DMS 273 treated with DMSO at 0.1 percent for 48 hours (cell line): ENCODE measurements around the gene TBC1D10B.
A peak's percentile ranks its signal among the peaks of the same experiment; 100 is the strongest.
"Not testable (repeated sequence)": the region's sequence is repeated elsewhere in the genome, so short reads cannot be mapped to it uniquely, and the experiment has no call there.

Source experiments
- DNase-seq: peaks from one replicate; lab custom pipeline; 2025; lab: John Stamatoyannopoulos, UW

The TBC1D10B gene

DNA sequence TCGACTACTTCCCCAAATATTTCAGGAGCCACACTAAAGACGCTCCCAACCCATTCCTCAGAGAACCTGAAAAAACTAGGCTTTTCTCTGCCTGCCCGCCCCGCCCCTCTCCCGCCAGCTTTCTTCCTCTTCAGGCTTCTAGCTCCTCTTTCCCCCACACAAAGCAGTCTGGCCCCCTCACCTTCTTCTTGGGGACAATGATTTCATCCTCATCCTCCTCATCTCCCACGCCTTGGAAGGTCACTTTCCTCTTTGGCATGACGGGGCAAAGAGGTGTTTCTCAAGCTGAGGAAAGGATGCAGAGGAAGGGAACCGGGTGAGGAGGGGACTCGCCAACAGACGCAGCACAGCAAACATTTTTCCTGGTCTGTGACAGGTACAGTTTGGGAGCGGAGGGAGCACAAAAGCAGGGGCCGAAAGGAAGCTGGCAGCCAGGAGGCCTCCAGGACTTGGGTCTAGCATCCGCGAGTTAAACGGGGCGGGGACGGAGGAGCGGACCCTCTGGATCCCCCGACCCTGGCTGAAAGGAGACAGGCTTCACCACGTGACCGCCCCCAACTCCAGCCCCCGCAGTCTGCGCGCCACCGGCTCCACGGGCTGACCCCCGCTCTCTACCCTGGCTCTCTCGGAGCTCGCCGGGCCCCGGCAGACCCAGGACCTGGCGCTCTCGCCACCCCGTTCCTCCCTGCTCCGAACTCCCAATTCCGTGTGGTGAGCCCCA lies 15.7 kb downstream of the TBC1D10B start:
- DNase-seq = no peak

GRCh38 chr16:30353438-30354129 lies 16.7 kb downstream of the TBC1D10B start:
- DNase-seq = no peak

DNA sequence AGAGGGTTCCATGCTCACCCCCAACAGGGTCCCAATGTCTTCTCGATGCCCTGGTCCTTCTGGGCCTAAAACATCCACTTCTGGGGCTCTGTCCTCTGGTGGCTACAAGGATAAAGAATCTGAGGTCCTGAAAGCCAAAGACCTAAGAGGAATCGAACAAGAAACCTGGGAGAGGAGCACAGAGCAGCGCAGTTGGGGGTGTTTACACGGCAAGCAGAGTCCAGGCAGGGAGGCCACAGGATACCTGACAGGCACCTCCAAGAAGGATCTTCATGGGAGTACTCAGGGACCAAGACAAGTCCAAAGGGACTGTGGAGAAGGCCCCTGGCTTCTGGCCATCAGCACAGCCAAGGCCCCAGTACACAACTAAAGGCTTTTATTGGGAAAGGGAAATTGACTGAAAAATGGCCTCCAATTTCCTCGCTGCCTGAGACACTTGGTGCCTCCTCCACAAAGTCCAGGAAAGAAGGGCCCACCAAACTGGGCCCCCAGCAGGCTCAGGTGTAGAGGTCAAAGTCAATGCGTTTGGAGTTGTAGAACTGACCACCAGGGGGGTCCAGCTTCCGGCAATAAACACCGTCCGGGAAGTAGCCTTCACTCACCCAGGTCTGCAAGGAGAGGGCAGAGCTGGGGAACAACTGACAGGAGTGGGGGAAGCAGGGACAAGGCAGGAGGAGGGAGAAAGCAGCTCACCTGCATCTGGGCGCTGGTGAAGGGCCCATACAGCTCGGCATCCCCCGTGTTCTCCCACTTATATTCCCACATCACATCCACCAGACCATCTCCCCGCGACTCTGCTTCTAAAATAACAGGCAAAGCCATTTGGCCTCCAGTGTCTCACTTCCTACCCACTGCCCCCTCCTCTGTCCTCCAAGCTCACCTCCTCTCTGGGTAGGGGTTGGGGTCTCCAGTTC lies 17.5 kb downstream of the TBC1D10B start:
- no peak for DNase-seq

- DNase-seq = no peak
These were observed 18.5 kb downstream of the TBC1D10B start for GRCh38 chr16:30351586-30352419.

DNA sequence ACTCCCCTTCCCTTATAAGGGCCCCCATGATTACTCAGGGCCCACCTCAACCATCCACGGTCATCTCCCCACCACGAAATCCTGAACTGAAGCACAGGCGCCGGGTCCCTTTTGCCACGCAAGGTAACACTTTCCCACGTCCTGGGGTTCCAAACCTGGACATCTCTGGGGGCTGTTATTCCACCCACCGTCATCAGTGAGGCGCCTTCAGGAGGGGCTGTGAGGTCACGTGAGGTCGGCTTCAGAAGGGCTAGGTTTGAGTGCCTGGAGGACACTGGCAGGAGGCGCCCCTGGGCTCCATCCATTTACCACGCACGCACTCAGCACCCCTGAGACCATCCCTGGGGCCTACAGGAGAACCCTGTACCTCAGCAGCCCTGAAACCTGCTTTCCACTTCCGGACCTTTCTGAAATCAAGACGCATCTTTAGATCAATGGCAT lies 19.3 kb downstream of the TBC1D10B start:
- no peak for DNase-seq

DNA sequence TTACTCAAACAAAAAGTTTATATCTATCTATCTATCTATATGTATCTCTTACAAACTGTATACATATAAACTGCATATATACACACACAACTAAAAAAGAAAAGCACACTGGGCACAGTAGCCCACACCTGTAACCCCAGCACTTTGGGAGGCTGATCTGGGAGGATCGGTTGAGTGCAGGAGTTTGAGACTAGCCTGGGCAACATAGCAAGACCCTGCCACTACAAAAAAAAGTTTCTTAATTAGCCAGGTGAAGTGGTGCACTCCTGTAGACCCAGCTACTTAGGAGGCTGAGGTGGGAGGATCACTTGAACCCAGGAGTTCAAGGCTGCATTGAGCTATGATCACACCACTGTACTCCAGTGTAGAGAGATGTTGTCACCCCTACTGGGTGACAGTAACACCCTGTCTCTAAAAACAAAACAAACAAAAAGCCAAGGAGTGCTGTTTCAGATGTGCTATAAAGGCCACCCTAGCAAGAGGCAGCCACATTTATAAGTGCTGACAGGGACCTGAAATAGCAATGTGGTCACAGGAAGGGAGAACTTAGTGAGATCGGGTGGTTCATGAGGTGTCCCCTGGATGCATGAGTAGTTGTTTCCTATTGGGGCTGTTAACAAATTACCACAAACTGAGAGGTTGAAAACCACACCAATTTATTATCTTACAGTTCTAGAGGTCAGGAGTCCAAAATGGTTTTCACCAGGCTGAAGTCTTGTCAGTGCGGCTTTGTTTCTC lies 20.0 kb downstream of the TBC1D10B start:
- no peak for DNase-seq

GRCh38 chr16:30349675-30350074 lies 20.6 kb downstream of the TBC1D10B start:
- no peak for DNase-seq

GRCh38 chr16:30348929-30349328 lies 21.4 kb downstream of the TBC1D10B start:
- DNase-seq = no peak

GRCh38 chr16:30348113-30348512 lies 22.2 kb downstream of the TBC1D10B start:
- no peak for DNase-seq

DNA sequence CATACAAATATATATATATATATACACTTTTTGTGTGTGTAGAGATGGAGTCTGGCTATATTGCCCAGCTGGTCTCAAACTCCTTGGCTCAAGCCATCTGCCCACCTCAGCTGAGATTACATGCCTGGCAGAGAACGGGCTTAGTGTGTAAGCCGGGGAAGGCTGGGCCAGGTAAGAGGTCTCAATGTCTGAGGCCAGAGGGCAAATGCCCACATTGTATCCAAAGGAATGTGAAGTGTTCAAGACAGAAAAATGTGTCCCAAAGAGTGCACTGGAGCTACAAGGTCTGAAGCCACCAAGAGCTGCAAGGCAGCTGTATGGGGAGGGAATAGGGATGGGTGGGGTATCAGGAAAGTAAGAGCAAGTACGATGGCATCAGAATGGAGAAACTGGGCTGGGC lies 24.0 kb downstream of the TBC1D10B start:
- no peak for DNase-seq

- DNase-seq = not testable (repeated sequence)
These were observed 26.8 kb downstream of the TBC1D10B start for GRCh38 chr16:30343491-30343820.

- no peak for DNase-seq
These were observed 27.4 kb downstream of the TBC1D10B start for GRCh38 chr16:30342751-30343490.

GRCh38 chr16:30341971-30342370 lies 28.3 kb downstream of the TBC1D10B start:
- not testable (repeated sequence) for DNase-seq

DNA sequence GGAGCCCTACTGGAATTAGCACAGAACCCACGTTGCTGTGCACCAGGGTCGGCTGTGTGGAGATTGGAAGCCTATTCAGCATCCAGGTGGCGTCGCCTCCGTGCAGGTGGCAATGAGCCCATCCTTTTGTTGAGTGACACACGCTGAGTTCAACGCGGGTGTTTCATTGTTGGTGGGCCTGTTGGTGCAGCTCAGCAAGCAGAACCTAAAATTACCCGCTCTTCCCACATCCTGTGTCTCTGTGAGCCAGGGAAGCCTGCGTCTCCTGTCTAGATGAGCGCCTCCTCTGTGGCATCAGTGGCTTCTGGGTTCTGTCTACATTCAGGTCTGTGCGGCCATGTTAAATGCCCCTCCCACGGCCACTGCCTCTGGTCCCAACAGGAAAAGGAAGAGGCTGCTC lies 29.7 kb downstream of the TBC1D10B start:
- no peak for DNase-seq

- not testable (repeated sequence) for DNase-seq
These were observed 31.6 kb downstream of the TBC1D10B start for GRCh38 chr16:30338715-30339114.

DNA sequence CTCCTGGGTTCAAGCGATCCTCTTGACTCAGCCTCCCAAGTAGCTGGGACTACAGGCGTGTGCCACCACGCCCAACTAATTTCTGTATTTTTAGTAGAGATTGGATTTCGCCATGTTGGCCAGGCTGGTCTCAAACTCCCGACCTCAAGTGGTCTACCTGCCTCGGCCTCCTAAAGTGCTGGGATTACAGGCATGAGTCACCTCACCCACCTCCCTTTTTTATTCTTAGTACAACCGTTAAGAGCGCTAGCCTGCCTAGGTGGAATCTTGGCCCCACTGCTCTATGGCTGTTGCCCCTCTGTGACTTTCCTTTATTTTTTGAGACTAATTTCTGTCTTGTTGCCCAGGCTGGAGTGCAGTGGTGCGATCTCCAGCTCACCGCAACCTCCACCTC lies 32.3 kb downstream of the TBC1D10B start:
- DNase-seq = not testable (repeated sequence)

DNA sequence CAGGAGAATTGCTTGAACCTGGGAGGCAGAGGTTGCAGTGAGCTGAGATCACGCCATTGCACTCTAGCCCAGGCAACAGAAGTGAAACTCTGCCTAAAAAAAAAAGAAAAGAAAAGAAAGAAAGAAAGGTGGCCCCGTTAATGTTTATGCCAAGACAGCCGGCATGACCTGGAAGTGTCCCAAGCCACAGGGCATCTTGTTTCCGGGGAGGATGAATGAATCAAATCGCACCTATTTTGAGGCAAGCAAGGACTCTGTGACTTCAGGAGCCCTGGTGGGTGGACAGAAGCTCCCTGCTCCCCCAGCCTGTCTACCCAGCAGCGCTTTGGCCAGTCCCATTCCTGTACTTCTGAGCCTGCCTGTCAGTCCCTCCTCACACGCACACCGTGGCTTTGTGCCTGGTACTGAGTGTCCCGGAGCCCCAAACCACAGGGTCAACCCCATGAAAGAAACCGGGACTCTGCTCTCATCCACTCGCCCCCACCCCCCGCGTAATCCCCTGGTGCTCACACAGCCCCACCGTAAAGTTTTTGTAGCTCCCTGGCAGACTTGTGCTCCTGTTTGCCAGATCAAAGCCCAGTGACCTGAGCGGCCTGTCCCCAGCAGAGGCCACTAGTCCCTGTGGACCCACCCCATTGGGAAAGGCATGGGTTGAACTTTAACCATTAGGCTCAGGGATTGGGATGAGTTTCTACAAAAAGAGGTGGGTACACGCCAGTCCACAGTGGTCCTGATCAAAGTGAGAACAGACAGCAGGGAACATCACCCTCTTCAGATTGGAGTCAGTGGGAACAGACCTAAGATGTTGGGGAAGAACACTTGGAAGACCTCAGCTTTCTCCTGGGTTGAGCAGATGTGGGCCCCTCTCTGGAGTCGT lies 34.5 kb downstream of the TBC1D10B start:
- DNase-seq = no peak

DNA sequence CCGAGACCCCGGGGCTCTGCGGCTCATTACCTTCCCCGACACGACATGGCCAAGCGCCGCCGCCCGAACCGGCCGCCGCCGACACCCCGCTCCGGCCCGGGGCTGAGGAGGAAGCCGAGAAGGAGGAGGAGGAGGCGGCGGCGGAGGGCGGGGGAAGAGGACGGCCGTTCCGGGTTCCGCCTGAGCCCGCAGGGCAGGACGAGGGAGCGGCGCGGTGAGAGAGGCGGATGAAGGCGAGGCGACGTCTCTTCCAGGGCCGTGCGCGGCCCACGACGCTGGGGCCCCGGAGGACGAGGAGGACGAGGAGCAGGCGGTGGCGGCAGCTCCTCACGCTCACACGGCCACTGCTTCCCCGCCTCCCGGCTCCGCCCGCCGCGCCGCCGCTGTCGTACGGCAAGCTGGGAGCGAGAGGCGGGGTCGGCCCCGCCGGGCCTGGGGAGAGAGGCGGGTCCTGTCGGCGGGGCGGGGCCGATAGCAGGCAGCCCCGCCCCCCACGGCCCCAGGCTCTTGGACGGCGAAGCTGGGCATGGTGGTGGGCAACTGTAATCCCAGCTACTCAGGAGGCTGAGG lies 35.2 kb downstream of the TBC1D10B start:
- DNase-seq = peak; percentile 36

- peak; percentile 30 for DNase-seq
These were observed 35.8 kb downstream of the TBC1D10B start for GRCh38 chr16:30334473-30334989.
